ENCODE measurements around the gene CELSR1. TPM values are rescaled to one million over a fixed set of nuclear protein-coding genes. Genes with fewer than 3 reads are reported as not detected.

Gene CELSR1
- total RNA-seq, 2 experiments from 2014 or later = 3.7 to 5.2 TPM

DNA sequence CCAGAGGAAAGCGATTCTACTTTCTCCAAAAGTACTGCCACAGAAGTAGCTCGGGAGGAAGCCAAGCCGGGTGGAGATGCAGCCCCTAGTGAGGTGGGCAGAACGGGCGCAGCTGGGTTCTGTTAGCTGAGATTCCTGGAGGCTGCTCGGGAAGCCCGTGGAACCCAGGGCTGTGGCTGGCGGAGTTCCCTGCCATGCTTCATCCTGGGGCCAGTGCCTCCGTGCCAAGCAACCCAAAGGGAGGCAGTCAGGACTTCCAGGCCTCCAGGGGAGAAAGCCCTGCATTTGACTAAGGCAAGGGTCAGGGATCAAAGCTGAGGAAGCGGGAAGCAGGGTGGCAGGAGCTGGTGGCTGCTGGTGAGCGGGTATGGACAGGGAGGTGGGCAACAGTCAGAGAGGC is 208.6 kb downstream of the CELSR1 start:
- no TSS peak for BruUV-seq (replicated peaks)
- TF ChIP-seq, protein P1, sequence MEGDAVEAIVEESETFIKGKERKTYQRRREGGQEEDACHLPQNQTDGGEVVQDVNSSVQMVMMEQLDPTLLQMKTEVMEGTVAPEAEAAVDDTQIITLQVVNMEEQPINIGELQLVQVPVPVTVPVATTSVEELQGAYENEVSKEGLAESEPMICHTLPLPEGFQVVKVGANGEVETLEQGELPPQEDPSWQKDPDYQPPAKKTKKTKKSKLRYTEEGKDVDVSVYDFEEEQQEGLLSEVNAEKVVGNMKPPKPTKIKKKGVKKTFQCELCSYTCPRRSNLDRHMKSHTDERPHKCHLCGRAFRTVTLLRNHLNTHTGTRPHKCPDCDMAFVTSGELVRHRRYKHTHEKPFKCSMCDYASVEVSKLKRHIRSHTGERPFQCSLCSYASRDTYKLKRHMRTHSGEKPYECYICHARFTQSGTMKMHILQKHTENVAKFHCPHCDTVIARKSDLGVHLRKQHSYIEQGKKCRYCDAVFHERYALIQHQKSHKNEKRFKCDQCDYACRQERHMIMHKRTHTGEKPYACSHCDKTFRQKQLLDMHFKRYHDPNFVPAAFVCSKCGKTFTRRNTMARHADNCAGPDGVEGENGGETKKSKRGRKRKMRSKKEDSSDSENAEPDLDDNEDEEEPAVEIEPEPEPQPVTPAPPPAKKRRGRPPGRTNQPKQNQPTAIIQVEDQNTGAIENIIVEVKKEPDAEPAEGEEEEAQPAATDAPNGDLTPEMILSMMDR (conservative IDR thresholded peaks at IDR 0.05; ENCODE audit: low read length) = no peak
- no peak for TF ChIP-seq EZH2phosphoT487 (IDR thresholded peaks at IDR 0.05; ENCODE audit: borderline replicate concordance, low read depth, low read length)
- POLR2A ChIA-PET = no interaction called here
- Histone ChIP-seq H4K20me1 (ENCODE audit: insufficient read depth, low read length) (no peaks in the 10 kb centered on the region), H3K4me2 (ENCODE audit: low read length) (no peak overlapping the region), H2AFZ (ENCODE audit: low read length) (no peak overlapping the region), H3K27ac (ENCODE audit: low read depth, low read length, poor library complexity, severe bottlenecking) (no peak overlapping the region), H3K36me3 (ENCODE audit: insufficient read depth, low read length) (peaks cover 95% of the 10 kb centered on the region), H3K4me1 (ENCODE audit: insufficient read depth, low read length, poor library complexity, severe bottlenecking) (no peaks in the 10 kb centered on the region), H3K79me2 (ENCODE audit: insufficient read depth, low read depth, low read length) (no peaks in the 10 kb centered on the region), H3K4me3 (ENCODE audit: low read depth, low read length, poor library complexity, severe bottlenecking) (no peak overlapping the region), H3K9me3 (ENCODE audit: low read length) (no peaks in the 10 kb centered on the region), H3K9me2 (ENCODE audit: insufficient read depth, low read length) (no peaks in the 10 kb centered on the region)
- intact Hi-C loops (cut with micrococcal nuclease; ENCODE audit: unreplicated experiment) = no loop called here
- CTCF ChIA-PET (ENCODE audit: unreplicated experiment) = no interaction called here
- no peak for DNase-seq (ENCODE audit: low spot score)

- H3K27ac ChIP-seq (ENCODE audit: low read depth, low read length, poor library complexity, severe bottlenecking) = no peak overlapping the region
- H3K4me2 ChIP-seq (ENCODE audit: low read length) = no peak overlapping the region
- no peak for DNase-seq (ENCODE audit: low spot score)
- H3K4me1 ChIP-seq (ENCODE audit: insufficient read depth, low read length, poor library complexity, severe bottlenecking) = no peaks in the 10 kb centered on the region
- no peaks in the 10 kb centered on the region for H3K9me3 ChIP-seq (ENCODE audit: low read length)
- no peaks in the 10 kb centered on the region for H3K79me2 ChIP-seq (ENCODE audit: insufficient read depth, low read depth, low read length)
- POLR2A ChIA-PET = no interaction called here
- H4K20me1 ChIP-seq (ENCODE audit: insufficient read depth, low read length) = no peaks in the 10 kb centered on the region
- H3K4me3 ChIP-seq (ENCODE audit: low read depth, low read length, poor library complexity, severe bottlenecking) = no peak overlapping the region
- TF ChIP-seq, protein P1 (conservative IDR thresholded peaks at IDR 0.05; ENCODE audit: low read length) = no peak
- no peak for TF ChIP-seq EZH2phosphoT487 (IDR thresholded peaks at IDR 0.05; ENCODE audit: borderline replicate concordance, low read depth, low read length)
- no peak overlapping the region for H2AFZ ChIP-seq (ENCODE audit: low read length)
- CTCF ChIA-PET (ENCODE audit: unreplicated experiment) = no interaction called here
- intact Hi-C loops (cut with micrococcal nuclease; ENCODE audit: unreplicated experiment) = no loop called here
- peaks cover 94% of the 10 kb centered on the region for H3K36me3 ChIP-seq (ENCODE audit: insufficient read depth, low read length)
- BruUV-seq (replicated peaks) = no TSS peak
- no peaks in the 10 kb centered on the region for H3K9me2 ChIP-seq (ENCODE audit: insufficient read depth, low read length)
Measured at GRCh38 chr22:46327691-46328465, 209.5 kb downstream of the CELSR1 start.

DNA sequence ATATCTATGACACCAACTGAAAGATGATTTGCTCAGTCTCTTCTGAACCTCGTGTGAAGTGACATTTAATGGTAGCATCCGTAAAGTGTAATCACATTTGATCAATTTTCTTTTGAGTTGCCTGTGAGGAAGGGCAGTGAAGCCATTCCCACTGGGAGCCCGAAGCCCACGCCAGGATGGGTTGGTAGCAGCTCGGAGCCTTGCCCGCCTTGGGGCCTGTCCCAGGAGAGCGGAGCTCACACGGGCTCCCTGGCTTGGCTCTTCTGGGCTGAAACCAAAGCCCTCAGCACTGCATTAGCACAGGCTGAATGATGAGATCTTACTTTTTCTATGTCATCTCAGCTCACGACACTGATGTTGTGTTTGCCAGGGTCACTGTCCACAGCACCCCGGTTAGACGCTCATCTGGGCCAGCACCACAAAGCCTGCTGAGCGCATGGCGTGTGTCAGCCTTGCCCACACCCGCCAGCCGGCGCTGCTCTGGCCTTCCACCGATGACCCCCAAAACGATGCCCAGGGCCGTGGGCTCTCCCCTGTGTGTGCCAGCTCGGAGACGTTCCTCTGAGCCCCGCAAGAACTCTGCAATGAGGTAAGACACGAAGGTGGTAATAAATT is 211.2 kb downstream of the CELSR1 start:
- Histone ChIP-seq H3K9me2 (ENCODE audit: insufficient read depth, low read length) (no peaks in the 10 kb centered on the region), H3K4me1 (ENCODE audit: insufficient read depth, low read length, poor library complexity, severe bottlenecking) (no peaks in the 10 kb centered on the region), H2AFZ (ENCODE audit: low read length) (no peak overlapping the region), H3K9me3 (ENCODE audit: low read length) (no peaks in the 10 kb centered on the region), H4K20me1 (ENCODE audit: insufficient read depth, low read length) (no peaks in the 10 kb centered on the region), H3K27ac (ENCODE audit: low read depth, low read length, poor library complexity, severe bottlenecking) (no peak overlapping the region), H3K4me2 (ENCODE audit: low read length) (no peak overlapping the region), H3K4me3 (ENCODE audit: low read depth, low read length, poor library complexity, severe bottlenecking) (no peak overlapping the region), H3K79me2 (ENCODE audit: insufficient read depth, low read depth, low read length) (no peaks in the 10 kb centered on the region), H3K36me3 (ENCODE audit: insufficient read depth, low read length) (peaks cover 93% of the 10 kb centered on the region)
- ChIA-PET POLR2A (no interaction called here), CTCF (ENCODE audit: unreplicated experiment) (no interaction called here)
- no peak for DNase-seq (ENCODE audit: low spot score)
- BruUV-seq (replicated peaks) = no TSS peak
- intact Hi-C loops (cut with micrococcal nuclease; ENCODE audit: unreplicated experiment) = no loop called here
- no peak for TF ChIP-seq EZH2phosphoT487 (IDR thresholded peaks at IDR 0.05; ENCODE audit: borderline replicate concordance, low read depth, low read length)
- TF ChIP-seq, protein P1 (conservative IDR thresholded peaks at IDR 0.05; ENCODE audit: low read length) = no peak

Data from OCI-LY7 (cell line).